HG03280 (cell line): ENCODE measurements around the gene SPRED1.

ENCODE experiments used
- ATAC-seq: cut with Tn5 transposase; IDR thresholded peaks from one replicate; pipeline ENCODE4 v1.9.1; 2021; ENCODE audit warnings: mild to moderate bottlenecking, moderate library complexity; ENCODE audit not compliant: unreplicated experiment

The SPRED1 gene

GRCh38 chr15:38344351-38344750 is 91.7 kb downstream of the SPRED1 start:
- no peak for ATAC-seq

DNA sequence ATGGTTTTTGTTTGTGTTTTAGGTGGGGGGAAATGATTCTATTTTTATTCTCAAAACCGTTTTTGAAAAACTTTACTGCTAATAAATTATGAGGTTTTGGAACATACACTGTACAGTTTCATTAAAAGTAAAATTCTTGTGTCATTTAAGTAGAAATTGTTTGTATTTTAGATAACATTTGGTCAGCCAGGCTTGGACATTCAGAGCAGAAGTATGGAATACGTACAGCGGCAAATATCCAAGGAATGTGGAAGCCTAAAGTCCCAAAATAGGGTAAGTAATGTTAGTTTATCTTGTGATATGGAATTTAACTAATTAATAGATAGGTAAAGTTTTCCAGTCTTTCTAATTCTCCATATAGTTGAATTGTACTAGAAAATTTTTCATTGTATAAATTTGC is 96.6 kb downstream of the SPRED1 start:
- ATAC-seq: no peak

- no peak for ATAC-seq
These were observed 98.8 kb downstream of the SPRED1 start for GRCh38 chr15:38351466-38351865.

GRCh38 chr15:38354315-38354929 is 101.8 kb downstream of the SPRED1 start:
- ATAC-seq: peak; percentile 69

DNA sequence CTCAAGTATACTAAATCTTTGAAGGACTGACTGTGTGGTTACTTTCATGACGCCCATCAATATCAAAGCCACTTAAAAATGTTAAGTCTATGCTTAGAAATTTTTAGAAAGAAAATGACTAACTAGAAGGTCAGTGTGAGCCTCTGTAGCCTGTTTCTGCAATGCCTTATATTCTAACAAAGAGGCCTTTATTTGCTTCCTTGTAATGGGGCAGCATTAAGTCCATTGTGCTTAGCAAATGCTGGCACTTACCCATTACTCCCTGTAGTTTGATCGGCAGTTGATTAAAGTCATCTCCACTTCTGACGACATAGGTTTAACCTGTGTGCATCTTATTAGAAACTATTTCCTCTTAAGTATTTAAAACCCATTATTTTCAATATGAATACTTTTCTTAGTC is 109.7 kb downstream of the SPRED1 start:
- no peak for ATAC-seq

GRCh38 chr15:38367476-38367875 is 114.8 kb downstream of the SPRED1 start:
- ATAC-seq: no peak

GRCh38 chr15:38369936-38370478 is 117.4 kb downstream of the SPRED1 start:
- ATAC-seq: no peak

DNA sequence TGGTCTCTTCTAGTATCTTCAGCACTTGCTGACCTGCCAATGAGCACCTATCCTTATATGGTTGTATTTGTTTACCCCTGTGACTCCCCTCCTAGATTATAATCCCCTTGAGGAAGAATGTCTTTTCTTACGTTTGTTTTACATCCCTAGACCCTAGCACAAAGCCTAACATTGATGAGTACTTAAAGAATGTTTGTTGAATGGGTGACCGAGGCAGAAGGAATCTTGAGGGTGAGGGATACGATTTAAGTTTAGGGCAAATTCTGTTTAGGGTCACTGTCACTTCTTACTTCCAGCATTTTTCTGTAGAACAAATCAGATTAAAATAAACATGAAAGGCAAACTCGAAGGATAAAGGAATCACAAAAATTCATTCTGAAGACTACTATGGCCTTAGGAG is 120.4 kb downstream of the SPRED1 start:
- ATAC-seq: no peak

- no peak for ATAC-seq
These were observed 121.4 kb downstream of the SPRED1 start for GRCh38 chr15:38374029-38374428.

DNA sequence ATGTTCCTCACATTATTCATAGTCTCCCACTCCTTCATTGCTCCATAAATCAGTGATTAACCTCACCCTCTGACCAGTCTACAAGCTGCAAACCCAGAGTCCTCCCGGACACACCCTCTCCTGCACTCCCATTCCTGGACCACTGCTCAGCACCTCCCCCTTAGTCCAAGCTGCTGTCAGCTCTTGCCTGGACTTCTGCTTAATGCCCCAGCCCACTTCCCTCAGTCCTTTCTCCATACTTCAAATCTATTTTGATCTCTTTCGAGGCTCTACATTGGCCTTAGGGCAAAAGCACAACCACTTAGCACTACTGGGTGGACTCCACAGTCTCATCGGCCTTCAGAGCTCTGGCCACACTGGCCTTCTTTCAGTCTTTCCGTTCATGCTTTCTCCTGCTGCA is 121.9 kb downstream of the SPRED1 start:
- no peak for ATAC-seq

GRCh38 chr15:38376081-38376480 is 123.4 kb downstream of the SPRED1 start:
- ATAC-seq: no peak

GRCh38 chr15:38377636-38378035 is 125.0 kb downstream of the SPRED1 start:
- no peak for ATAC-seq

- ATAC-seq: no peak
These were observed 125.5 kb downstream of the SPRED1 start for GRCh38 chr15:38378161-38378560.

GRCh38 chr15:38389924-38390542 is 137.4 kb downstream of the SPRED1 start:
- ATAC-seq: peak; percentile 93

- no peak for ATAC-seq
These were observed 138.6 kb downstream of the SPRED1 start for GRCh38 chr15:38391191-38391590.

DNA sequence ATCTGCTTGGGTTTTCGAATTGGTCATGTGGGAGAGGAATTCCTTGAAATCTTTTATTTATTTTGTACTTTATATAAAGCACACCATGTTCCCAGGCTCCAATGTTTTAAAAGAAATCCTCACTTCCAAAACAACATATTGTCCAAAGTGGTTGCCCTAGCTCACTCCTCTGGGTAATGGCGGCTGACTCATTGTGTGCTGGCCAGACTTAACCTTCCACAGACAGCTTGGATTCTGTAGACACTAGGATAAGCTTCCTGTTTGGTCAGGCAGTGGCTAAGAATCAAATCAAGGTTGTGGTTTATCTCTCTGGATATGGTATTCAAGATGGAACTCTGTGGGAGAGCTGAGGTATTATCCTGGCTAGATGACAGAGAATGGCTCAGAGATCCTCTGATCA is 145.5 kb downstream of the SPRED1 start:
- ATAC-seq: no peak

DNA sequence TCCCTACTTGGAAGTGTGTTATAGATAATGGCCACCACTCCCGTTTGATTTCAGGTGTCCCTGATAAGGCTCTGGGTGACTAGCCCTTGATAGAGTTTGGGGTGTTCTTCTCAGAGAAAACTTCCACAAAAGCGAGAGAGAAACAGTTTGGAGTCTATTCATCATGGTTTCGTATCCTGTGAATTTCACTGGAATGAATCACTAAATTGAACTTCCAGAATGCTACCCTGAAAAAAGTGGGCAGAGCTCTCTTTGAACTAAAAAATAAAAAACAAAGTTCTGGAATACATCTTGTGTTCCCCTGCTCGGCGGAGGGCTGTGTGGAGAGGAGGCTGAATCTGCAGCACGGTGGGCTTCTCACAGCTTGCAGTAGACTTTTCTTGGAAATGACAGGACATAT is 148.5 kb downstream of the SPRED1 start:
- no peak for ATAC-seq

- no peak for ATAC-seq
These were observed 149.1 kb downstream of the SPRED1 start for GRCh38 chr15:38401701-38402100.

DNA sequence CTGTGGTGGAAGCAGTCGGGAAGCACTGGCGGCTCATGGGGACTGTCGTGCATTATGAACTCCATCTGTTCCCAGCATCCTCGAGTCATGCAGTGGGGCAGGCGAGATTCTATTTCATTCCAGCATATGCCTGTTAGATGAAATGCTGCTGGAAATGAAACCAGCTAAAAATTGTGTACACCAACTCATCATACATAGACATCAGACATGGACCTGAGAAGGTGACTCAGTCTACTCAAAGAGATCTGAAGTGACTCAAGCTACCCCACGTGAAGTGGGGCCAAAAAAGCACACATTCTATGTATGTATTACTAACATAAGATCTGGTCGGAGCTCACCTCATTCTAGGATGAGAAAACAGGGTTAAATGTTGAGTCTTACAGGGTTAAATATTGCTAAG is 153.8 kb downstream of the SPRED1 start:
- ATAC-seq: no peak
